Lower leg skin (tissue), 3 donors: ENCODE data around the gene VPS51.

Source experiments
- CTCF ChIP-seq, 3 donors: fragments of 450-650 bp; IDR thresholded peaks; one replicate each; pipeline ENCODE4 v1.5.1; 2016; ENCODE audit warnings: antibody characterized with exemption in 3 of 3, mild to moderate bottlenecking in 3 of 3, moderate library complexity in 2 of 3
- POLR2A ChIP-seq, 2 donors: fragments of 450-650 bp; IDR thresholded peaks; one replicate each; pipeline ENCODE4 v1.6.1; 2016 to 2017; ENCODE audit warnings: antibody characterized with exemption in 2 of 2, mild to moderate bottlenecking in 1 of 2, moderate library complexity in 1 of 2

- TF ChIP-seq CTCF (IDR thresholded peaks at IDR 0.05) (no peak), POLR2A (IDR thresholded peaks at IDR 0.05) (no peak)
These were observed 35.4 kb downstream of the VPS51 start for GRCh38 chr11:65131417-65131776.
